Measurements from ENCODE around the gene CKB. TPM values are rescaled to one million over a fixed set of nuclear protein-coding genes. Genes with fewer than 3 reads are reported as not detected.
A peak's percentile ranks its signal among the peaks of the same experiment; 100 is the strongest.

CKB gene
- total and polyA plus RNA-seq, 9 of the 15 experiments (the other 6 are each of a cell fraction or from before 2014, with no cell fraction given), result 23.9 to 692 (median 132) TPM

DNA sequence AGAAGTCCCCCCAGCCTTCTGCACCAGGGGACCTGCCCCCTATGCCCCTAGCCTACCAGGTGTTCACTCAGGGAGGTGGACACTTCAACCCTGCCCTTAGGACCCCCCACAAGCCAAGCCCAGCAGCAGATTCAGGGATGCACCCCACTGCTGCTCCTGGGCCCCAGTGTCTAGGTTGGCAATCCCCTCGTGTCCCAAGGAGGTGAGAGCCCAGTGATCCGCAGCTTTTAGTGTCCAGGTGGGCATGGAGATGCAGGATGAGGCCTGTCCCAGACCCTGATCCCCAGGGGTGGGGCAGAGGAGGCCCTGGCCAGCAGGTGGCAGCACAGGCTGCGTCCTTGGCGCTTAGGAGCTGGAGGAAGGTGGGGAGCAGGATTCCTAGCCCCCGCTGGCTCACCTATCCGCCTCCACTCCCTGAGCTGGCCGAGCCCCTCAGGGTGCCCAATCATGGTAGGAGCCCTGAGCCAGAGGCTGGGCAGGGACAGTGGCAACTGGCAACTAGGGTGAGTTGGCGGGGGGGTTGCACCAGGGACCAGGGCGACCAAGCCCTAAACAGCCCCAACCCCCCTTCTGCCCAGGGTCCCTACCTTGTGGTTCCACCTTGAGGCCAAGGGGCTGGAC is 4.1 kb downstream of the CKB start:
- BruUV-seq (replicated peaks), result no TSS peak
- WGBS (ENCODE audit: insufficient coverage, low coverage, missing lambda C conversion rate), result 26% methylated on average over 7 of the region's 9 CpGs
- no peaks in the 10 kb centered on the region for H3K9me3 ChIP-seq (replicated peaks; ENCODE audit: control insufficient read depth, insufficient read depth, low read depth, low read length)
- no peaks in the 10 kb centered on the region for H3K9me1 ChIP-seq (ENCODE audit: control insufficient read depth, insufficient read depth, low read length)
- H3K4me2 ChIP-seq (ENCODE audit: insufficient read depth, low read length), result peak overlapping the region; percentile 68
- CTCF ChIA-PET (ENCODE audit: low intra/inter-chr PET ratio), result interaction anchor here (0.6 to 2.7 kb wide), 2 partner anchors 28 to 443 kb away, joined by 3 to 19 read pairs; no protein-coding TSS in a partner anchor
- FAIRE-seq (peak; percentile 55), DNase-seq (ENCODE audit: extremely low read depth in 1 of 4, low spot score in 3 of 4) (peak; percentile 65 to 80 (median 73)), ATAC-seq (peak; percentile 64)
- peaks cover 13% of the 10 kb centered on the region; the same call in 1 of the 2 replicates for H4K20me1 ChIP-seq (replicated peaks; ENCODE audit: control insufficient read depth, insufficient read depth, low read length)
- H3K9ac ChIP-seq (ENCODE audit: insufficient read depth in 1 of 2, low read depth in 2 of 2, low read length in 2 of 2), result peak overlapping the region; percentile 41 to 74; a peak in 3 of 4 replicates
- POLR2A ChIA-PET, result interaction anchor here (0.6 to 1.8 kb wide), 9 partner anchors 9 to 346 kb away, joined by 3 to 9 read pairs (median 4); partner anchors contain the start of gene TRMT61A
- H3K4me1 ChIP-seq (replicated peaks in 1 of 2; ENCODE audit: control insufficient read depth in 2 of 2, insufficient read depth in 2 of 2, low read length in 2 of 2), result peaks cover 30 to 72% of the 10 kb centered on the region in 2 experiments
- intact Hi-C loops (cut with micrococcal nuclease), result loop anchor here (1.0 to 5.0 kb wide), 2 partner anchors 28 to 44 kb away; partner anchors contain the start of genes BAG5 and COA8
- H3K36me3 ChIP-seq (ENCODE audit: control insufficient read depth, insufficient read depth, low read length), result peaks cover 23% of the 10 kb centered on the region; the same call in 1 of the 3 replicates
- H3K4me3 ChIP-seq, result peak overlapping the region; percentile 8; the same call in 1 of the 2 replicates
- in situ Hi-C loops (cut with MboI), result no loop called here
- H3K27ac ChIP-seq (ENCODE audit: extremely low read depth, low read depth, low read length), result peak overlapping the region; percentile 71
- no peaks in the 10 kb centered on the region for H3K27me3 ChIP-seq (ENCODE audit: control insufficient read depth in 2 of 2, insufficient read depth in 2 of 2, low read length in 2 of 2)
- H3K79me2 ChIP-seq (ENCODE audit: control insufficient read depth, insufficient read depth, low read length), result peaks cover 23% of the 10 kb centered on the region
- H2AFZ ChIP-seq (ENCODE audit: low read depth, low read length), result no peak overlapping the region
- TF ChIP-seq HCFC1 (IDR thresholded peaks at IDR 0.05; ENCODE audit: low read depth, low read length) (no peak), TAF9B (IDR thresholded peaks at IDR 0.05; ENCODE audit: partially characterized antibody) (no peak), NCOA4 (IDR thresholded peaks at IDR 0.05; ENCODE audit: partially characterized antibody) (no peak), GATA2 (CRISPR knock-in tag; IDR thresholded peaks at IDR 0.05) (no peak), ILK (tag; IDR thresholded peaks at IDR 0.05; ENCODE audit: borderline replicate concordance, low read depth) (no peak), RBM15 (IDR thresholded peaks at IDR 0.05; ENCODE audit: insufficient read depth, low read length) (no peak), ZNF41 (CRISPR knock-in tag; conservative IDR thresholded peaks at IDR 0.05) (no peak), ZNF764 (CRISPR knock-in tag; IDR thresholded peaks at IDR 0.05; ENCODE audit: low read depth) (no peak), POLR2G (IDR thresholded peaks at IDR 0.05; ENCODE audit: low read depth, low read length) (peak; percentile 68), HMG20A (CRISPR knock-in tag; conservative IDR thresholded peaks at IDR 0.05) (no peak), TSC22D4 (tag; IDR thresholded peaks at IDR 0.05) (no peak), JUND (IDR thresholded peaks at IDR 0.05; ENCODE audit: borderline replicate concordance, low read depth, low read length) (peak; percentile 6; the same call in 1 of the 2 replicates), JUND (tag; IDR thresholded peaks at IDR 0.05; ENCODE audit: borderline replicate concordance, low read depth, low read length) (no peak), ZFP36 (IDR thresholded peaks at IDR 0.05; ENCODE audit: low read depth, low read length, partially characterized antibody) (no peak), ZBTB7A (IDR thresholded peaks at IDR 0.05; ENCODE audit: borderline replicate concordance, control insufficient read depth, low read depth, low read length) (peak; percentile 45; the same call in 1 of the 2 replicates), SAP30 (IDR thresholded peaks at IDR 0.05; ENCODE audit: borderline replicate concordance, insufficient read depth, low read depth, low read length, poor library complexity, severe bottlenecking) (no peak), C11orf30 (IDR thresholded peaks at IDR 0.05; ENCODE audit: low read depth) (no peak), ZNF766 (CRISPR knock-in tag; conservative IDR thresholded peaks at IDR 0.05) (no peak), NONO (IDR thresholded peaks at IDR 0.05; ENCODE audit: low read depth in 2 of 2, low read length in 1 of 2) (no peak; a peak in 1 of 4 replicates), NFIX (CRISPR knock-in tag; IDR thresholded peaks at IDR 0.05; ENCODE audit: low read depth) (no peak), GTF2E2 (tag; IDR thresholded peaks at IDR 0.05) (no peak), CREM (IDR thresholded peaks at IDR 0.05; ENCODE audit: low read depth) (0 out of 2 replicates have a peak, but pooled peaks have one; percentile 16), ZNF324 (CRISPR knock-in tag; IDR thresholded peaks at IDR 0.05) (no peak), RBFOX2 (IDR thresholded peaks at IDR 0.05; ENCODE audit: low read depth, low read length) (peak; percentile 61)
